K562 (cell line): ENCODE data around the gene ZNF428. TPM values are rescaled to one million over a fixed set of nuclear protein-coding genes. Genes with fewer than 3 reads are reported as not detected.

Source experiments
- NFRKB ChIP-seq: fragments of 450-650 bp; IDR thresholded peaks from 2 replicates; pipeline ENCODE4 v1.6.1; 2016; ENCODE audit warnings: low read depth
- NR3C1 ChIP-seq: sonication (generic); formaldehyde crosslinking; IDR thresholded peaks from 2 replicates; pipeline ENCODE4 v1.8.1; 2022; ENCODE audit warnings: missing genetic modification reagents
- PHF8 ChIP-seq: fragments of 200-600 bp; sonication (generic); IDR thresholded peaks from 2 replicates; pipeline ENCODE4 v1.6.1; 2012; ENCODE audit warnings: mixed run types, mild to moderate bottlenecking, inconsistent platforms, low read length, moderate library complexity, borderline replicate concordance
- PML ChIP-seq: IDR thresholded peaks from 2 replicates; pipeline ENCODE4 v1.6.1; 2012; ENCODE audit warnings: low read length, inconsistent platforms
- RFX5 ChIP-seq: IDR thresholded peaks from 2 replicates; pipeline ENCODE4 v1.6.1; 2011; ENCODE audit warnings: low read depth, mild to moderate bottlenecking, improper control_type of control experiment, low read length
- SETDB1 ChIP-seq: IDR thresholded peaks from one replicate; pipeline ENCODE4 v1.6.1; 2012; ENCODE audit warnings: low read length, control low read depth, inconsistent platforms
- YY1 ChIP-seq, 3 experiments: IDR thresholded peaks; 2 replicates each; pipeline ENCODE4 v1.6.1; 2011; ENCODE audit warnings: low read length in 2 of 3, mild to moderate bottlenecking in 2 of 3, moderate library complexity in 2 of 3, borderline replicate concordance in 1 of 3, control low read depth in 1 of 3, low read depth in 1 of 3; ENCODE audit not compliant: insufficient read depth in 3 of 3, insufficient replicate concordance in 2 of 3, control insufficient read depth in 1 of 3, insufficient read length in 1 of 3; ENCODE audit errors: extremely low read depth in 1 of 3
- ZNF133 ChIP-seq: fragments of 250-450 bp; sonication (Bioruptor Pico); IDR thresholded peaks from 2 replicates; pipeline ENCODE4 v1.4.0; 2020; ENCODE audit warnings: mild to moderate bottlenecking
- ZNF224 ChIP-seq: sonication (generic); formaldehyde crosslinking; IDR thresholded peaks from 2 replicates; pipeline ENCODE4 v1.8.0; 2022; ENCODE audit warnings: mild to moderate bottlenecking, missing genetic modification reagents
- ZNF311 ChIP-seq: fragments of 250-450 bp; sonication (Bioruptor Pico); IDR thresholded peaks from 2 replicates; pipeline ENCODE4 v1.4.0; 2020; ENCODE audit warnings: mild to moderate bottlenecking, moderate library complexity
- ZNF589 ChIP-seq: fragments of 200-800 bp; sonication (Bioruptor generic); IDR thresholded peaks from 2 replicates; pipeline ENCODE4 v1.6.1; 2016; ENCODE audit warnings: low read depth, missing genetic modification characterization, missing compliant biosample characterization
- polyA plus RNA-seq, 8 experiments: library from polyadenylated mRNA; depleted of rRNA in 4 of 8; stranded (reverse) in 5 of 8; unstranded in 3 of 8; fragments of >200 nt; fragmentation: Nextera tagmentation in 2 of 8; fragmentation: Illumina TruSeq in 1 of 8; extraction: Ambion mirVana in 2 of 8; extraction: Trizol in 1 of 8; gene quantifications; 2 replicates each; pipeline versions ENCODE4 v1.2.1 to v1.2.3, GENCODE V29; 2011 to 2014; ENCODE audit warnings: inconsistent platforms in 1 of 8, missing spikeins in 1 of 8
- total RNA-seq, 7 experiments: library from RNA; depleted of rRNA in 6 of 7; stranded (reverse); fragments of >200 nt in 6 of 7; fragmentation: Illumina TruSeq in 2 of 7; extraction: Trizol in 2 of 7; gene quantifications; 2 replicates each; pipeline versions ENCODE4 v1.2.1 to v1.2.3, GENCODE V29; 2011 to 2021; ENCODE audit warnings: low replicate concordance in 1 of 7
- TF ChIP-seq, protein P1 (sequence below): fragments of 450-650 bp; IDR thresholded peaks from 2 replicates; pipeline ENCODE4 v1.6.1; 2016; ENCODE audit warnings: low read depth
- TF ChIP-seq, protein P2 (sequence below): fragments of 450-650 bp; formaldehyde crosslinking; IDR thresholded peaks from 2 replicates; pipeline ENCODE4 v1.4.0; 2022; ENCODE audit warnings: missing genetic modification characterization

The ZNF428 gene
- total and polyA plus RNA-seq, 9 of the 15 experiments (the other 6 are each of a cell fraction or from before 2014, with no cell fraction given), result 0.15 to 85.7 (median 15.9) TPM

DNA sequence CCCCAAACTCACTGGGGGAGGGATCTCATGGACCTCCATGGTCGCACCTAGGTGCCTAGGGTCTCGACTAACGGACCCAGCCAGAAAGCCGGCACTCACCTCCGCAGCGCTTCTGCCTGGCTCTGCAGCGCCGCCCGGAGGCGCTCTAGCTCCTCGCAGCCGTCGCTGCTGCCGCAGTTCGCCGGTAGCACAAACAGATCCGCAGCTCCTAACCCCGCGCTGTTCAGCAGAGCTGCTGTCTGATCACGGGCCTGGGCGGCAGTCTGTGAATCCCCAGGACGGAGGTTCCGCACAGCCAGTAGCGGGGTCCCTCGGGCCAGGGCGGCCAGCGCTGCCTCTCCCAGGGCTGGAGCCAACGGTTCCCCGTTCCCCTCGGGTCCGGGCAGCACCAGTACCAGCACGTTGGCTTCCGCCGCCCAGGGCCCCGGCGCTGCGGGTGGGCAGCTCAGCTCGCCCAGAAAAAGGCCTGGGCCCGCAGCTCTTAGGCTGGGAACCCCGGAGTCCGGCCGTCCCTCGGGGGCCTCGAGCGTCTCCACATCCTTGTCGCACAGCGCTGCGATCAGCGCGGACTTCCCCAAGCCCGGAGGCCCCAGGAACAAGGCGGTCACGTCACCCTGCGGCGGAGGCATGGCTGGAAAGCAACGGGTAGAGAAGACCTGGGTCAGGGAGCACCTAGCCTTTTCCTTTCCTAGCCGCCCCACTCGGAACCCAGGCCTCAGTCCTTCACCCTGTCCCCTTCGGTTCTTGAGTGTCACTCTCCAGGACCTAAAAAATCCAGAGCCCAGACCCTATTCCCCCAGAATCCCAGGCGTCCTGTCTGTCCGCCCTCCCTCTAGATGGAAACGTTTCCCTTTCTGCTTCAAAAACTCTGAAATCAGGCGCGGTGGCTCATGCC lies 24.5 kb downstream of the ZNF428 start (continued):
- TF ChIP-seq, protein P1, sequence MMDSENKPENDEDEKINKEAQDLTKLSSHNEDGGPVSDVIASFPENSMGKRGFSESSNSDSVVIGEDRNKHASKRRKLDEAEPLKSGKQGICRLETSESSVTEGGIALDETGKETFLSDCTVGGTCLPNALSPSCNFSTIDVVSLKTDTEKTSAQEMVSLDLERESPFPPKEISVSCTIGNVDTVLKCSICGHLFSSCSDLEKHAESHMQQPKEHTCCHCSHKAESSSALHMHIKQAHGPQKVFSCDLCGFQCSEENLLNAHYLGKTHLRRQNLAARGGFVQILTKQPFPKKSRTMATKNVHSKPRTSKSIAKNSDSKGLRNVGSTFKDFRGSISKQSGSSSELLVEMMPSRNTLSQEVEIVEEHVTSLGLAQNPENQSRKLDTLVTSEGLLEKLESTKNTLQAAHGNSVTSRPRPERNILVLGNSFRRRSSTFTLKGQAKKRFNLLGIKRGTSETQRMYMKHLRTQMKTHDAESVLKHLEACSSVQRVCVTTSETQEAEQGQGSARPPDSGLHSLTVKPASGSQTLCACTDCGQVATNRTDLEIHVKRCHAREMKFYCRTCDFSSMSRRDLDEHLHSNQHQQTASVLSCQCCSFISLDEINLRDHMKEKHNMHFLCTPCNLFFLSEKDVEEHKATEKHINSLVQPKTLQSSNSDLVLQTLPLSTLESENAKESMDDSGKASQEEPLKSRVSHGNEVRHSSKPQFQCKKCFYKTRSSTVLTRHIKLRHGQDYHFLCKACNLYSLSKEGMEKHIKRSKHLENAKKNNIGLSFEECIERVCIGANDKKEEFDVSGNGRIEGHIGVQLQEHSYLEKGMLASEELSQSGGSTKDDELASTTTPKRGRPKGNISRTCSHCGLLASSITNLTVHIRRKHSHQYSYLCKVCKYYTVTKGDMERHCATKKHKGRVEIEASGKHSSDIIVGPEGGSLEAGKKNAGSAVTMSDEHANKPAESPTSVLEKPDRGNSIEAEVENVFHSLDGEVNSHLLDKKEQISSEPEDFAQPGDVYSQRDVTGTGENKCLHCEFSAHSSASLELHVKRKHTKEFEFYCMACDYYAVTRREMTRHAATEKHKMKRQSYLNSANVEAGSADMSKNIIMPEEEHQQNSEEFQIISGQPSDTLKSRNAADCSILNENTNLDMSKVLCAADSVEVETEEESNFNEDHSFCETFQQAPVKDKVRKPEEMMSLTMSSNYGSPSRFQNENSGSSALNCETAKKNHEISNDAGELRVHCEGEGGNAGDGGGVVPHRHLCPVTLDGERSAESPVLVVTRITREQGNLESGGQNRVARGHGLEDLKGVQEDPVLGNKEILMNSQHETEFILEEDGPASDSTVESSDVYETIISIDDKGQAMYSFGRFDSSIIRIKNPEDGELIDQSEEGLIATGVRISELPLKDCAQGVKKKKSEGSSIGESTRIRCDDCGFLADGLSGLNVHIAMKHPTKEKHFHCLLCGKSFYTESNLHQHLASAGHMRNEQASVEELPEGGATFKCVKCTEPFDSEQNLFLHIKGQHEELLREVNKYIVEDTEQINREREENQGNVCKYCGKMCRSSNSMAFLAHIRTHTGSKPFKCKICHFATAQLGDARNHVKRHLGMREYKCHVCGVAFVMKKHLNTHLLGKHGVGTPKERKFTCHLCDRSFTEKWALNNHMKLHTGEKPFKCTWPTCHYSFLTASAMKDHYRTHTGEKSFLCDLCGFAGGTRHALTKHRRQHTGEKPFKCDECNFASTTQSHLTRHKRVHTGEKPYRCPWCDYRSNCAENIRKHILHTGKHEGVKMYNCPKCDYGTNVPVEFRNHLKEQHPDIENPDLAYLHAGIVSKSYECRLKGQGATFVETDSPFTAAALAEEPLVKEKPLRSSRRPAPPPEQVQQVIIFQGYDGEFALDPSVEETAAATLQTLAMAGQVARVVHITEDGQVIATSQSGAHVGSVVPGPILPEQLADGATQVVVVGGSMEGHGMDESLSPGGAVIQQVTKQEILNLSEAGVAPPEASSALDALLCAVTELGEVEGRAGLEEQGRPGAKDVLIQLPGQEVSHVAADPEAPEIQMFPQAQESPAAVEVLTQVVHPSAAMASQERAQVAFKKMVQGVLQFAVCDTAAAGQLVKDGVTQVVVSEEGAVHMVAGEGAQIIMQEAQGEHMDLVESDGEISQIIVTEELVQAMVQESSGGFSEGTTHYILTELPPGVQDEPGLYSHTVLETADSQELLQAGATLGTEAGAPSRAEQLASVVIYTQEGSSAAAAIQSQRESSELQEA, result no peak
- TF ChIP-seq ZNF589 (CRISPR knock-in tag) (no peak), YY1 (IDR thresholded peaks at IDR 0.05; ENCODE audit: borderline replicate concordance in 1 of 3, control insufficient read depth in 1 of 3, extremely low read depth in 1 of 3, insufficient read depth in 3 of 3, insufficient read length in 1 of 3, insufficient replicate concordance in 2 of 3, low read depth in 1 of 3, low read length in 2 of 3) (peak in 1 of 3 experiments; percentile 40), SETDB1 (no peak), PHF8 (peak; percentile 38; the same call in 1 of the 2 replicates), RFX5 (no peak), NR3C1 (CRISPR knock-in tag) (no peak; the same call in 1 of the 2 replicates), PML (no peak), NFRKB (no peak), ZNF133 (CRISPR knock-in tag) (no peak), ZNF311 (CRISPR knock-in tag) (no peak), ZNF224 (peak; percentile 17; the same call in 1 of the 2 replicates)
- TF ChIP-seq, protein P2, sequence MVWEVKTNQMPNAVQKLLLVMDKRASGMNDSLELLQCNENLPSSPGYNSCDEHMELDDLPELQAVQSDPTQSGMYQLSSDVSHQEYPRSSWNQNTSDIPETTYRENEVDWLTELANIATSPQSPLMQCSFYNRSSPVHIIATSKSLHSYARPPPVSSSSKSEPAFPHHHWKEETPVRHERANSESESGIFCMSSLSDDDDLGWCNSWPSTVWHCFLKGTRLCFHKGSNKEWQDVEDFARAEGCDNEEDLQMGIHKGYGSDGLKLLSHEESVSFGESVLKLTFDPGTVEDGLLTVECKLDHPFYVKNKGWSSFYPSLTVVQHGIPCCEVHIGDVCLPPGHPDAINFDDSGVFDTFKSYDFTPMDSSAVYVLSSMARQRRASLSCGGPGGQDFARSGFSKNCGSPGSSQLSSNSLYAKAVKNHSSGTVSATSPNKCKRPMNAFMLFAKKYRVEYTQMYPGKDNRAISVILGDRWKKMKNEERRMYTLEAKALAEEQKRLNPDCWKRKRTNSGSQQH (CRISPR knock-in tag), result no peak
- TF ChIP-seq, all 486 proteins: peak for 39
